ENCODE measurements around the gene RBBP4. TPM values are rescaled to one million over a fixed set of nuclear protein-coding genes. Genes with fewer than 3 reads are reported as not detected.

RBBP4 gene
- total and polyA plus RNA-seq, 2 of the 8 experiments (the other 6 are each of a cell fraction or from before 2014, with no cell fraction given): 147 to 397 TPM

DNA sequence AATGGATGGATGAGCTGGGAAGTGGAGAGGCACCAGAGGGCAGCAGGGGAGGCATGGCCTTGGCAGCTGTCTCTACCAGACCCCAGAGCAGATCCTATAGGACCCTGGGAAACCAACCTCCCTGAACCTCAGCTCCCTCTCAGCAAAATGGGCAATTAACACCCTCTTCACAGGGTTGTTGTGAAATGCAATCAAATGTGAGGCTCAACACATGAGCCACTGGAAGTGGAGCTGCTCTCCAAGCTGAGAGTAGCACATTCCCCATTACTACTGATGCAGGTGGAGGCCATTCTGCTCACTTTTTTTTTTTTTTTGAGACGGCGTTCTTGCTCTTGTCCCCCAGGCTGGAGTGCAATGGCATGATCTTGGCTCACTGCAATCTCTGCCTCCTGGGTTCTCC lies 58.1 kb downstream of the RBBP4 start:
- 0 out of 2 replicates have a peak overlapping the region, but pooled peaks have one; percentile 3 for H2BK15ac ChIP-seq (ENCODE audit: low read length)
- FAIRE-seq: no peak

More for the DNA sequence above, 58.1 kb downstream of the RBBP4 start:
- ChIA-PET CTCF (ENCODE audit: partially characterized antibody) (interaction anchor here (0.7 to 10.5 kb wide), 8 partner anchors 10 to 191 kb away, joined by 3 to 329 read pairs (median 4); no protein-coding TSS in a partner anchor), POLR2A (ENCODE audit: partially characterized antibody) (interaction anchor here (0.6 to 1.1 kb wide), 5 partner anchors 50 to 69 kb away, joined by 3 to 9 read pairs (median 4); partner anchors contain the start of gene RBBP4)
- Histone ChIP-seq H3K4me1 (replicated peaks in 1 of 4; ENCODE audit: control insufficient read depth in 3 of 4, insufficient read depth in 4 of 4, low read length in 3 of 4) (peaks cover 0 to 2% (median 0%) of the 10 kb centered on the region in 4 experiments; a peak in 2 of 7 replicates), H4K8ac (ENCODE audit: extremely low read depth, insufficient read depth, low read length) (no peak overlapping the region), H3K36me3 (ENCODE audit: control insufficient read depth in 2 of 4, insufficient read depth in 4 of 4, low read length in 3 of 4) (no peaks in the 10 kb centered on the region), H3K4ac (replicated peaks; ENCODE audit: insufficient read length, low read depth, low read length) (no peak overlapping the region), H2BK120ac (replicated peaks; ENCODE audit: low read depth, low read length) (no peak overlapping the region), H3K4me2 (ENCODE audit: insufficient read depth in 1 of 2, low read depth in 2 of 2, low read length in 2 of 2) (no peak overlapping the region), H4K20me1 (replicated peaks in 1 of 2; ENCODE audit: control insufficient read depth in 1 of 2, insufficient read depth in 2 of 2, low read length in 2 of 2) (no peaks in the 10 kb centered on the region), H3K79me1 (ENCODE audit: low read depth, low read length) (no peaks in the 10 kb centered on the region), H2AK5ac (ENCODE audit: low read depth, low read length) (no peak overlapping the region), H2BK12ac (ENCODE audit: low read depth, low read length) (no peak overlapping the region), H2AFZ (ENCODE audit: low read length) (no peak overlapping the region), H3K4me3 (ENCODE audit: extremely low read depth in 1 of 4, insufficient read depth in 2 of 4, low read depth in 3 of 4, low read length in 4 of 4) (no peak overlapping the region), H4K5ac (ENCODE audit: insufficient read length, low read depth, low read length) (no peak overlapping the region), H3K14ac (ENCODE audit: insufficient read length) (no peak overlapping the region), H3K56ac (replicated peaks; ENCODE audit: insufficient read length, low read depth, low read length) (no peak overlapping the region), H3K23me2 (ENCODE audit: low read depth, low read length) (no peaks in the 10 kb centered on the region), H3K9ac (replicated peaks in 1 of 4; ENCODE audit: extremely low read depth in 1 of 4, low read depth in 3 of 4, low read length in 3 of 4) (no peak overlapping the region), H3K79me2 (ENCODE audit: control insufficient read depth in 1 of 2, insufficient read depth in 2 of 2, low read length in 2 of 2) (no peaks in the 10 kb centered on the region), H3K23ac (ENCODE audit: insufficient read length) (no peak overlapping the region), H3K18ac (ENCODE audit: extremely low read depth, low read length) (no peak overlapping the region), H2BK5ac (ENCODE audit: low read depth, low read length) (no peak overlapping the region), H3K9me3 (ENCODE audit: insufficient read depth in 2 of 2, low read depth in 1 of 2, low read length in 1 of 2) (no peaks in the 10 kb centered on the region), H3K27ac (ENCODE audit: low read depth, low read length) (no peak overlapping the region), H4K91ac (replicated peaks; ENCODE audit: insufficient read length, low read length) (no peak overlapping the region), H3K27me3 (replicated peaks in 1 of 4; ENCODE audit: control insufficient read depth in 3 of 4, extremely low read depth in 1 of 4, insufficient read depth in 3 of 4, low read length in 3 of 4) (peaks cover 0 to 7% (median 4%) of the 10 kb centered on the region in 4 experiments; a peak in 6 of 7 replicates), H2BK20ac (ENCODE audit: low read length) (no peak overlapping the region)
- no peak for DNase-seq (ENCODE audit: low read depth in 1 of 2, low spot score in 2 of 2)
- no peak for TF ChIP-seq KDM4A (IDR thresholded peaks at IDR 0.05; ENCODE audit: low read depth, low read length, severe bottlenecking)
- no peak for TF ChIP-seq RFX5 (IDR thresholded peaks at IDR 0.05; ENCODE audit: borderline replicate concordance, low read depth, low read length)
- TF ChIP-seq ZNF274 (IDR thresholded peaks at IDR 0.05; ENCODE audit: borderline replicate concordance, extremely low read depth, low read length): no peak
- no peak for TF ChIP-seq POU5F1 (IDR thresholded peaks at IDR 0.05; ENCODE audit: low read depth, low read length)
- no peak for TF ChIP-seq POLR2A (IDR thresholded peaks at IDR 0.05; ENCODE audit: control extremely low read depth in 1 of 2, low read depth in 2 of 2, low read length in 2 of 2)
- TF ChIP-seq ASH2L (IDR thresholded peaks at IDR 0.05; ENCODE audit: low read length): no peak
- no CpG with 5 or more reads among the region's 2 CpGs for WGBS, 2 experiments (ENCODE audit: extremely low coverage in 1 of 2, insufficient coverage in 1 of 2, insufficient read length in 1 of 2, insufficient replicate concordance in 2 of 2, low coverage in 1 of 2, low lambda C conversion rate in 2 of 2, missing lambda C conversion rate in 1 of 2)
